ENCODE results near the gene TANGO6. TPM values are rescaled to one million over a fixed set of nuclear protein-coding genes. Genes with fewer than 3 reads are reported as not detected.

The TANGO6 gene
- total and polyA plus RNA-seq, 2 donors from 2014 or later: 4.5 to 20.6 TPM

- DNase-seq (no peak), FAIRE-seq (no peak)
- no peak overlapping the region for H3K4me3 ChIP-seq (ENCODE audit: low read length in 3 of 3)
- intact Hi-C loops (cut with DNase I): no loop called here
- no peaks in the 10 kb centered on the region for H3K27me3 ChIP-seq (ENCODE audit: control insufficient read depth, insufficient read depth, low read length)
- no peak overlapping the region for H3K9ac ChIP-seq (ENCODE audit: low read length in 3 of 3)
- H3K36me3 ChIP-seq (ENCODE audit: control insufficient read depth in 2 of 3, insufficient read depth in 3 of 3, low read length in 3 of 3): no peaks in the 10 kb centered on the region
- no peak overlapping the region for H3K27ac ChIP-seq (ENCODE audit: low read depth in 2 of 2, low read length in 2 of 2)
- TF ChIP-seq CTCF (IDR thresholded peaks at IDR 0.05; ENCODE audit: borderline replicate concordance, extremely low read depth, insufficient read depth): no peak
- peaks cover 0 to 2% (median 0%) of the 10 kb centered on the region in 3 donors for H3K4me1 ChIP-seq (ENCODE audit: control insufficient read depth in 2 of 3, insufficient read depth in 2 of 3, low read depth in 1 of 3, low read length in 3 of 3)
- H3K9me3 ChIP-seq (ENCODE audit: control insufficient read depth in 2 of 3, insufficient read depth in 1 of 3, low read length in 3 of 3): no peaks in the 10 kb centered on the region
These were observed 41.1 kb upstream of the TANGO6 start for GRCh38 chr16:68802190-68802589.

- Histone ChIP-seq H3K27me3 (ENCODE audit: control insufficient read depth, insufficient read depth, low read length) (no peaks in the 10 kb centered on the region), H3K36me3 (ENCODE audit: control insufficient read depth in 2 of 3, insufficient read depth in 3 of 3, low read length in 3 of 3) (peaks cover 0 to 2% (median 1%) of the 10 kb centered on the region in 3 donors), H3K27ac (ENCODE audit: low read depth in 2 of 2, low read length in 2 of 2) (no peak overlapping the region), H3K4me1 (ENCODE audit: control insufficient read depth in 2 of 3, insufficient read depth in 2 of 3, low read depth in 1 of 3, low read length in 3 of 3) (no peaks in the 10 kb centered on the region), H3K9ac (ENCODE audit: low read length in 3 of 3) (no peak overlapping the region), H3K9me3 (ENCODE audit: control insufficient read depth in 2 of 3, insufficient read depth in 1 of 3, low read length in 3 of 3) (no peaks in the 10 kb centered on the region), H3K4me3 (ENCODE audit: low read length in 3 of 3) (no peak overlapping the region)
- no peak for TF ChIP-seq CTCF (IDR thresholded peaks at IDR 0.05; ENCODE audit: borderline replicate concordance, extremely low read depth, insufficient read depth)
- no peak for FAIRE-seq
- no peak for DNase-seq
- intact Hi-C loops (cut with DNase I): no loop called here
These were observed 36.9 kb upstream of the TANGO6 start for GRCh38 chr16:68806422-68806821.

- H3K36me3 ChIP-seq (ENCODE audit: control insufficient read depth in 2 of 3, insufficient read depth in 3 of 3, low read length in 3 of 3): peaks cover 0 to 7% (median 7%) of the 10 kb centered on the region in 3 donors
- H3K27me3 ChIP-seq (ENCODE audit: control insufficient read depth, insufficient read depth, low read length): no peaks in the 10 kb centered on the region
- no peak overlapping the region for H3K4me3 ChIP-seq (ENCODE audit: low read length in 3 of 3)
- no peak overlapping the region for H3K27ac ChIP-seq (ENCODE audit: low read depth in 2 of 2, low read length in 2 of 2)
- H3K9ac ChIP-seq (ENCODE audit: low read length in 3 of 3): no peak overlapping the region
- H3K9me3 ChIP-seq (ENCODE audit: control insufficient read depth in 2 of 3, insufficient read depth in 1 of 3, low read length in 3 of 3): no peaks in the 10 kb centered on the region
- H3K4me1 ChIP-seq (ENCODE audit: control insufficient read depth in 2 of 3, insufficient read depth in 2 of 3, low read depth in 1 of 3, low read length in 3 of 3): no peaks in the 10 kb centered on the region
- intact Hi-C loops (cut with DNase I): no loop called here
- FAIRE-seq (no peak), DNase-seq (no peak)
- TF ChIP-seq CTCF (IDR thresholded peaks at IDR 0.05; ENCODE audit: borderline replicate concordance, extremely low read depth, insufficient read depth): no peak
These were observed 36.4 kb upstream of the TANGO6 start for GRCh38 chr16:68806981-68807380.

GRCh38 chr16:68814516-68814915 is 28.8 kb upstream of the TANGO6 start:
- DNase-seq (no peak), FAIRE-seq (no peak)
- Histone ChIP-seq H3K4me1 (ENCODE audit: control insufficient read depth in 2 of 3, insufficient read depth in 2 of 3, low read depth in 1 of 3, low read length in 3 of 3) (no peaks in the 10 kb centered on the region), H3K9ac (ENCODE audit: low read length in 3 of 3) (no peak overlapping the region), H3K36me3 (ENCODE audit: control insufficient read depth in 2 of 3, insufficient read depth in 3 of 3, low read length in 3 of 3) (peaks cover 0 to 19% (median 11%) of the 10 kb centered on the region in 3 donors), H3K27ac (ENCODE audit: low read depth in 2 of 2, low read length in 2 of 2) (no peak overlapping the region), H3K9me3 (ENCODE audit: control insufficient read depth in 2 of 3, insufficient read depth in 1 of 3, low read length in 3 of 3) (no peaks in the 10 kb centered on the region), H3K27me3 (ENCODE audit: control insufficient read depth, insufficient read depth, low read length) (no peaks in the 10 kb centered on the region), H3K4me3 (ENCODE audit: low read length in 3 of 3) (no peak overlapping the region)
- intact Hi-C loops (cut with DNase I): no loop called here
- TF ChIP-seq CTCF (IDR thresholded peaks at IDR 0.05; ENCODE audit: borderline replicate concordance, extremely low read depth, insufficient read depth): no peak
